GM18508 (cell line): ENCODE measurements around the gene MAP3K7.

ENCODE experiments used
- ATAC-seq: cut with Tn5 transposase; IDR thresholded peaks from one replicate; pipeline ENCODE4 v1.9.1; 2021; ENCODE audit warnings: moderate number of reproducible peaks; ENCODE audit not compliant: insufficient read depth, unreplicated experiment

The MAP3K7 gene

GRCh38 chr6:90586836-90587638 is at the start of gene MAP3K7:
Gene MAP3K7 (minus strand): TSS chr6:90587072. CDS start chr6:90586883, 189 bp downstream.
- ATAC-seq = peak; percentile 93

GRCh38 chr6:90631046-90631445 is 44.2 kb upstream of the MAP3K7 start:
- no peak for ATAC-seq

- no peak for ATAC-seq
Measured at GRCh38 chr6:90621581-90621980, 34.7 kb upstream of the MAP3K7 start.

GRCh38 chr6:90619221-90619620 is 32.3 kb upstream of the MAP3K7 start:
- no peak for ATAC-seq

GRCh38 chr6:90612313-90612680 is 25.4 kb upstream of the MAP3K7 start:
- ATAC-seq = no peak

- no peak for ATAC-seq
Measured at GRCh38 chr6:90611543-90612312, 24.9 kb upstream of the MAP3K7 start.

GRCh38 chr6:90610751-90611542 is 24.1 kb upstream of the MAP3K7 start:
- ATAC-seq = no peak

- ATAC-seq = no peak
Measured at GRCh38 chr6:90610301-90610750, 23.5 kb upstream of the MAP3K7 start.

GRCh38 chr6:90605749-90606340 is 19.0 kb upstream of the MAP3K7 start:
- no peak for ATAC-seq

- no peak for ATAC-seq
Measured at GRCh38 chr6:90604546-90604945, 17.7 kb upstream of the MAP3K7 start.

GRCh38 chr6:90599151-90599550 is 12.3 kb upstream of the MAP3K7 start:
- ATAC-seq = no peak

- ATAC-seq = no peak
Measured at GRCh38 chr6:90598192-90598951, 11.5 kb upstream of the MAP3K7 start.

- ATAC-seq = no peak
Measured at GRCh38 chr6:90596967-90597539, 10.2 kb upstream of the MAP3K7 start.

GRCh38 chr6:90595854-90596253 is 9.0 kb upstream of the MAP3K7 start:
- ATAC-seq = no peak

- ATAC-seq = no peak
Measured at GRCh38 chr6:90586546-90586835, 381 bp downstream of the MAP3K7 start.

GRCh38 chr6:90584636-90585255 is 2.1 kb downstream of the MAP3K7 start:
- no peak for ATAC-seq

GRCh38 chr6:90583836-90584481 is 2.9 kb downstream of the MAP3K7 start:
- no peak for ATAC-seq

GRCh38 chr6:90583179-90583835 is 3.6 kb downstream of the MAP3K7 start:
- no peak for ATAC-seq
